NOMO-1 treated with dmso at 0.1 percent for 144 hours (cell line): Measurements from ENCODE around the gene AKT3.
"Not testable (repeated sequence)": the region's sequence is repeated elsewhere in the genome, so short reads cannot be mapped to it uniquely, and the experiment has no call there.

Experiments used
- DNase-seq: peaks from one replicate; lab custom pipeline; 2025; ENCODE audit not compliant: unreplicated experiment; lab: John Stamatoyannopoulos, UW

The AKT3 gene

GRCh38 chr1:243850202-243850451 lies at the start of gene AKT3:
Gene AKT3, minus strand, starts transcription at chr1:243850243. Its CDS starts 7,073 bp downstream, at chr1:243843170.
- DNase-seq: peak; percentile 72

GRCh38 chr1:243898278-243898677 lies 48.2 kb upstream of the AKT3 start:
- DNase-seq: no peak

- DNase-seq: no peak
Measured at GRCh38 chr1:243896313-243896712, 46.3 kb upstream of the AKT3 start.

- DNase-seq: no peak
Measured at GRCh38 chr1:243892456-243892855, 42.4 kb upstream of the AKT3 start.

- no peak for DNase-seq
Measured at GRCh38 chr1:243890576-243890975, 40.5 kb upstream of the AKT3 start.

GRCh38 chr1:243885806-243886205 lies 35.8 kb upstream of the AKT3 start:
- DNase-seq: no peak

- no peak for DNase-seq
Measured at GRCh38 chr1:243884603-243885002, 34.6 kb upstream of the AKT3 start.

GRCh38 chr1:243883551-243883950 lies 33.5 kb upstream of the AKT3 start:
- no peak for DNase-seq

GRCh38 chr1:243882276-243882675 lies 32.2 kb upstream of the AKT3 start:
- DNase-seq: no peak

- DNase-seq: not testable (repeated sequence)
Measured at GRCh38 chr1:243877058-243877457, 27.0 kb upstream of the AKT3 start.

- DNase-seq: no peak
Measured at GRCh38 chr1:243855616-243856318, 5.7 kb upstream of the AKT3 start.

GRCh38 chr1:243851765-243852164 lies 1.7 kb upstream of the AKT3 start:
- DNase-seq: no peak

- no peak for DNase-seq
Measured at GRCh38 chr1:243851257-243851756, 1.3 kb upstream of the AKT3 start.

- DNase-seq: peak; percentile 72
Measured at GRCh38 chr1:243850452-243851256, 611 bp upstream of the AKT3 start.

- peak; percentile 36 for DNase-seq
Measured at GRCh38 chr1:243849421-243850201, 432 bp downstream of the AKT3 start.

GRCh38 chr1:243848858-243849420 lies 1.1 kb downstream of the AKT3 start:
- peak; percentile 36 for DNase-seq

GRCh38 chr1:243848165-243848857 lies 1.7 kb downstream of the AKT3 start:
- no peak for DNase-seq

GRCh38 chr1:243846761-243847160 lies 3.3 kb downstream of the AKT3 start:
- DNase-seq: no peak

- no peak for DNase-seq
Measured at GRCh38 chr1:243845888-243846287, 4.2 kb downstream of the AKT3 start.

- DNase-seq: no peak
Measured at GRCh38 chr1:243844186-243844585, 5.9 kb downstream of the AKT3 start.
